Hypothalamus (tissue), 51 donors: Measurements from ENCODE around the gene ME1.
A peak's percentile ranks its signal among the peaks of the same experiment; 100 is the strongest.
"Not testable (repeated sequence)": the region's sequence is repeated elsewhere in the genome, so short reads cannot be mapped to it uniquely, and the experiment has no call there.

Source experiments
- DNase-seq, 51 donors: peaks; one replicate each; lab custom pipeline; 2025; lab: John Stamatoyannopoulos, UW

Gene ME1

DNA sequence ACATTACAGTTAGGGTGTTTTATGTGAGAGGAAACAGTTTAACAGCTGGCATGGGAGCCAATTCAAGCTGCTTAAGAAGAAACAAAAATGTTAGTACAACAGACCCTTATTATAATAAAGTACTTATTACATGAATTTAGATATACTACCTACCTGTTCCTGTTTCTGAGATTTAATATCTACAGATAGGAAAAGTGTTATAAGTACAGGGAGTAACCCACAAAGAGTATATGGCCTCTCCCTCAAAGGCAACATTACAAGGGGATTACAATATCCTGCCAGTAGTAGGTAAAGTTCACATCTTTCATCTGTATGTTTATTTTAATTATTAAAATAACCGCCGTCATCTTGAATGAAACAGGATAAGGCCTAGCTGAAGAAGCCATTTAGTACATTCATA lies 1.8 kb upstream of the ME1 start:
- no peak for DNase-seq

DNA sequence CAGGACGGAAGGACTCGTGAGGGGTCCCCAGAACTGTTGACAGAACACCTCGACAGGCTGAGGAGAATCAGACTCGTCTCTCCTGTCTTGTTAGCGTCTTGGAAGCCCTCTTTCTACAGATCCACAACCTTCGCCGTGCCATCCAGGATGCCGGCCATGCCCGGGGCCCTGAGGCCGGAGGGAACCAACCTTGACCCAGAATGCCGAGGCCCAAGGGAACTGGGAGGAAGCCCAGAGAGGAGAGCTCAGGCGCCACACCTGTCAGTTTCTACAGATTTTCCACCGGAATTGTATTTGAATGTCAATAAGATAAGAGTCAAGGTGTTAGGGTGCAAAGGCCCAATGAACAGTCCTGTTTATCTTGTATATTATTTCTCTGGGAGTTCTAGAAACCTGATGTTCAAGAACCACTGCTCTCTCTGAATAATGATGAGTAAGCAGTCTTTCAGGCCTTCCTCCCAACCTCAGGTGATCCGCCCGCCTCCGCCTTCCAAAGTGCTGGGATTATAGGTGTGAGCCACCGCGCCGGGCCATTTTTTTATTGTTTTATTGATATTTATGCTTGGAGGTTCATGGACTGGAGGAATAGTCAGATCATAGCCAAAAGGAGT lies 799 bp upstream of the ME1 start:
- DNase-seq = peak in 6 of 51 donors; percentile 14 to 68 (median 46)

DNA sequence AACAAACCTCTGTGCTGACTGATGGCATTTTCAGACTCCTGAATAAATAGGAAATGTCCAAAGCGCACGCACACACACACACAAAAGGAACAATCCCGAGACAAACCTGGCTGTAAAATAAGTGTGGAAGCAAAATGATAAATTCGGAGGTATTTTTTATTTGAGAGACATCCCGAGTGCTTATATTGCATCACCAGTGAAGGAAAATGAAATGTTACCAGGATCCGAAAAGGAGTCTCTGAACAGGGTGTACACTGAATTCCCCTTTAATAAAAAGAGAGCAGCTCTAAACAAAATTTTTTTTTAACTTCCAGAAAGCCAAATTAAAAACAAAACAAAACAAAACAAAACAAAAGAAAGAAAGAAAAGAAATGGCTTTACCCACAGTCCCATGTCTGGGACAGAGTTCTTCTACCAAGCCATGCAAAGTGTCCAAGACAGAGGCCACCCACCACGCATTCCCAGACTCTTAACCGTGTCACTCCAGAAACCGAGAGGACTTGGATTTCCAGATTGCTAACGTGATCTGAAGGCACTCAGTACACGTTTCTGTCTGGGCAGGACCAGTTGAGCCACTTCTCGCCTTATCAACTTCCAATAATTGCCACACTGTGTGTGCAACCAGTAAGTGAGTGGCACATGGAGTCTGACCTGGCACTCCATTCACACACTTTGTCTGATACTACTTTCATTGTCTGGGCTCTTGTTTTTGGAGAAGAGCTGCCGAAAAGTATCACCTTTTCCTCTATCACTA lies 817 bp downstream of the ME1 start:
- peak in 15 of 51 donors; percentile 4 to 63 (median 20) for DNase-seq

DNA sequence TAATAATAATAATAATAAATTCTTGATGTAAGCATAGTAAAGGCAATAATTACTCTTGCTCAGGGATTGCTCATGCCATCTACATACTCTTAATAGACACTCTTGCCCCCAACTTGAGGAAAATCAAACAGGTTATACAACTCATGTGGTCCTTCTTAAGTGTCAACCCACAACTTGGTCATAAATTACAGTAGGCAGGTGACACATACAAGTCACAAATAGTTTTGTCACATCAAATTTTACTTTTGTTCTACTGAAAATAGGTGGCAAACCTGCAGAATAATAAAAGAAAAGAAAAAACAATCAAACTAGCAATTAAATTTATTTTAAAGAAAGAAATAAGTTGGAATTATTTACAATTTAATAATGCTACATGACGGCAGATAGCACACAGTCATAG lies 1.6 kb downstream of the ME1 start:
- no peak for DNase-seq

DNA sequence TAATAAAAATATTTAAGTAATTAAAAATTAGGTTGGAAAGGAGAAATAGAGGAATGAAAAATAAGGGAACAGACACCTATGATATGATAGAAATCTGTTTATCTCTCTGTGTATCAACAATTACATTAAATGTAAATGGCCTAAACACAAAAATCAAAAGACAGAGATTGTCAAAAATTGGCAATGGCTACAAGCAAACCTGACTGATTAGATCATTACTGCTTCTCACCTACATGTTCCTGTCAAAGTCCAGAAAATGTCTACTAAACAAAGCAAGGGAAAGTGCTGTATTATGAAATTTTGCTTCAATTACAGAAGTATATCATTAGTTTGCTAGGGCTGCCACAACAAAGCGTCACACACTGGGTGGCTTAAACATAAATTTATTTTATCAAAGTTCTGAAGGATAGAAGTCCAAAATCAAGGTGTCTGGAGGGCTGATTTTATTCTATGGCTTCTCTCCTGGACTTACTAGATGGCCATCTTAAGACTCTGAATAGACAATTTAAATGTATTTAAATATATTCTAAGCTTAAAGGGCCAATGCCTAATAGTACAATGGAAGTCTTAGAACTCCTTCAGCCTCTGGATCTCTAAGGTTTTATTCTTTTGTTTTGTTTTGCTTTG lies 6.3 kb downstream of the ME1 start:
- DNase-seq = no peak

DNA sequence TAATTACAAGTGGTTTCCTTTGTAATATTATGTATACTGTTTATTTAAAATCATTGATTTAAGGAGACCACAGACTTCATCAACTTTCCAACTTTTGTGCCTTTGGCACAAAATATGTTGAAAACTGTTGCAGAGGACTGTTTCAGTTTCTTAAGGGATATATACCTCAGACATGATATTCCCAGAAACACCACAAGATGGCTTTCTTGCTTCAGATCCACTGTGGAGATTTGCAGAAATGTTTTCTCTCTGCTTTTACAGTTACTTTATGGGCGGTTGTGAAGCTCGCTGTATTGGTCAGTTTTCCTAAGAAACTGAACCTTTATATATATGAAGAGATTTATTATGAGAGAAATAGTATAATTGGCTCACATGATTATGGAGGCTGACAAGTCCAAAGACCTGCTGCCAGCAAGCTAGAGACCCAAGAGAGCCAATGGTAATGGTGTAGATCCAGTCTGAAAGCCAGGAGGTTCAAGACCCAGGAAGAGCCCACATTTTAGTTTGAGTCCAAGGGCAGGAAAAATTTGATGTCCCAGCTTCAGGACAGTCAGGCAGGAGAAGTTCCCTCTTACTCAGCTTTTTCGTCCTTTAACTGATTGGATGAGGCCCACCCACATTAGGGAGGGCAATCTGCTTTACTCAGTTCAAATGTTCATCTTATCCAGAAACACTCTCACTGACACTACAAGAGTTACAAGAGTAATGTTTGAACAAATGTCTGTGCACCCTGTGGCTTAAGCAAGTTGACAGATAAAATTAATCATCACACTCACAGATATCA lies 12.8 kb downstream of the ME1 start:
- peak in 1 of 51 donors; percentile 26 for DNase-seq

DNA sequence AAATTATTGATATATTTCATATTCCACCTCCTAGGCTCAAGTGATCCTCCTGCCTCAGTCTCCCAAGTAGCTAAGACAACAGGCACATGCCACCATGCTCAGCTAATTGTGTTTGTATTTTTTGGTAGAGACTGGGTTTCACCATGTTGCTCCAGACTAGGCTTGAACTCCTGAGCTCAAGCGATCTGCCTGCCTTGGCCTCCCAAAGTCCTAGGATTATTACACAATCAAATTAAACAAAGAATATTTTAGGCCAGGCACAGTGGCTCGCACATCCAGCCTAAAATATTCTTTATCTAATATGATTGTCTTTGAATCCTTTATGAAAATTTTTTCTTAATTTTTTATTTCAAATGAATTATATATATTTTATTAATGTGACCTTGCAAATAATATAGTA lies 17.8 kb downstream of the ME1 start:
- no peak for DNase-seq

DNA sequence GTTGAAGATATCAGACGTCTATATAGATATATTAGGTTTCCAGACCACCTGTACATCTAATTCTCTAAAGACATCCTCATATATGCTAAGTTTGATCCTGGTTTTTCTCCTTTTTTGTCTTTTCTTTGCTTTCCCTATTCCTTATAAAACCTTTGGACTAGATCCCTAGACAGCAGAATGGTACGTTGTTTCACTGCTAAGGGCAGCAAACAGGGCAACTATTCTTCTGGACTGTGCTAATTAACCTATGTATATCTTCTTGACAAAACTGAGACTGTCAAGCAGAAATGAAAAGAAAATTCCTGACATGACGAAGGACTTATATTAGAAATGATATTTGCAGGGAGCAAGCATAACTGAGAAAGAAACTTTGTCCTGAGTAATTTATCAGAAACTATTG lies 19.1 kb downstream of the ME1 start:
- no peak for DNase-seq

DNA sequence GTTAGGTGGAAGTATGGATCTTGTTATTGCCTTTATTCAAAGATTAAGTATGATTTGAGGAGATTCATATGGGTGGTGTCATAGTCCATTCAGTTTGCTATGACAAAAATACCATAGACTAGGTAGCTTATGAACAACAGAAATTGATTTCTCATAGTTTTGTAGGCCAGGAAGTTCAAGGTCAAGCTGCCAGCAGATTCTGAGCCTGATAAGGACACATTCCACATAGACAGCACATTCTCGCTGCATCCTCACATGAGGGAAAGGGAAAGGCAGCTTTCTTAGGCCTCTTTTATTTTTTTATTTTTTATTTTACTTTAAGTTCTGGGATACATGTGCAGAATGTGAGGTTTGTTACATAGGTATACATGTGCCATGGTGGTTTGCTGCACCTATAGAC lies 27.7 kb downstream of the ME1 start:
- no peak for DNase-seq

DNA sequence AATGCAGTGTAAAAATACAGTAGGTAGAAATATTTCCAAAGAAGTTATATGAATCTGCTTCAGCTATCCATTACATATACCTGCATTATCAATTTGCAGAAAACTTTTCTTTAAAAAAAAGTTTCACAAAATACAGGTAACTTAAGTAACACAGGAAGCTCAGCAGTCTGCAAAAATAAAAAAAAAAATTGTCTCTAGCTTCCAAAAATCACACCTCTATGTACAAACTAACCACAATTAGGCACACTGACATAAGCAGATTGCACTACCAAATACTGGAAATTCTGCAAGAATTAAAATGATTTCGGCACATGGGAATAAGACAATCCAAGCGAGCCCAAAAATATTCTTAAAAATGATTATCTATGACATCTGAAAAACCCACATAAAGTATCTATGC lies 41.2 kb downstream of the ME1 start:
- no peak for DNase-seq

DNA sequence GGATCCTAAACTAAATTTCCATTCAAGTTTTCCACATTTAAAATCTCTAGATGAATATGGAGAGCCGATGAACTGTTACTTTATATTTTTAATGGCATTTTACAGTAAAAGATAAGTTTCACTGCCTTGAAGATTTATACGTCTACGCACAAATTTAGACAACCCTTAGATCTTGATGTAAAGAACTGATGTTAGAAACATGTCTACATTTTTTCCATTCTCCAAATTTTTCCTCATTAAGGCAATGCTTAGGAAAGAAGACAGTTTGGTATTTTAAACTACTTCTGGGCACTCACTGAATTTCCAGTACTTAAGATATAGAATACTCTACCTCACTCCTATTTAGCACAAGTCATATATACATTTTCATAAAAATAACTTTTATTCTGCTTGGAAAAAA lies 45.4 kb downstream of the ME1 start:
- DNase-seq = no peak

DNA sequence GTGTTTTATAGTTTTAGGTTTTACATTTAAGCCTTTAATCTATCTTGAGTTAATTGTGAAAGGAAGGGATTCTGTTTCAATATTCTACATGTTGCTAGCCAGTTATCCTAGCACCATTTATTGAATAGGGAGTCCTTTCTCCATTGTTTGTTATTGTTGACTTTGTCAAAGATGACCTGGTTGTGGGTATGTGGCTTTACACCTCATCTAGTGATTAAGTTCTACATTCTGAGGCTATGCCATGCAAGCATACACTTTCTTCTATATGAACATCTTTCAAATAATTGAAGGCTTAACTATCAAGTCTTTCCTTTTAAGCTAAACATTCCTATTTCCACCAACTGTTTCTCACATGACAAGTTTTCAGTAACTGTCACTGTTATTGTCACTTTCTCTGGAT lies 46.1 kb downstream of the ME1 start:
- DNase-seq = no peak

DNA sequence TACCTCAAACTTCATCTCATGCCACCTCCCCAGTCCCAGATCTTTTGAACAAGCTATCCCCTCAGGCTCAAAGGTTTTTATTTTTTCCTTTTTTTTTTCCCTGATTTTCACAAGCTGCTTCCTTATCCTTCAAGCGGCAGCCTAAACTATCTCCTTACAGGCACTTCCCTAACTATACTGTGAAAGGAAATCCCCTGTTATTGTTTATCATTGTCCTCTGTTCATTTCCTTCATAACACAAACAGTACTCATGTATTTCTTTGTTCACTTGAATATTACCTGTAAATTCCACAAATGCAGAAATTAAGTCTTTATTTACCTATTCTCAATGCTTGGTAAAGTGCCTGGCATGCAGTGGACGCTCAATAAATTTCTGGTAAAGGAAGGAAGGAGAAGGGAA lies 48.9 kb downstream of the ME1 start:
- DNase-seq = no peak

DNA sequence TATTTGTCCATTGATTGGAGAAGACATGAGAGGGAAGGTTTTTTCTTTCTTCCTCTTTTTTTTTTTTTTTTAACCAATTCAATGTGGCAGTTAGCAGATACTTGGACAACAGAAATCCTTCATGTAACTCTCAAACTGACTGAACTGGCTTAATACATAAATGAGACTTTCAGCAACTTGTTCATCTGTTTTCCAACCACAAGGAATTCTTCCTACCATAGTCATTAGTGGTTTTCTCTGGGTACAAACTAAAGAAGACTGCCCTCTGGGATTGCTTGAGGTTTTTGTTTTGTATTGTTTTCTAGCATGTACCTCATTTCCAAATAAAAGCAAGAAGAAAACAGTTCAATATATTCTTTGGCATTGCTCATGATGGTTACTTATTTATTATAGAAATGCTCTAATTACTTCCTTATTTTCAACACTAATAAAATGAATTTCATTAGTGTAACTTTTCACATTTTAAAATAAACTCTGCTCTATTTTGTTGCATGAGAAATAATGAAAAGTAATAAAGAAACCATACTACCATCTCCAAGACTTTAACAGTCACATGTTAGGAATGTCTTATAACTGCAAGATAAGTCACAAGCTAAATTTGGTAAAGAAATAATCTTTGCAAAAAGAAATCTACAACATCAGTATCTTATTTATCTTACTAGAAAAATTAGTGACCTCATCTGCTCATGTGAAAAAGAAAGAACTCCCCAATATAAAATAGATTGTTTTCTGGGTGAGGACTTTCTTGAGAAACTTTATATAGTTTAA lies 52.0 kb downstream of the ME1 start:
- DNase-seq = no peak

DNA sequence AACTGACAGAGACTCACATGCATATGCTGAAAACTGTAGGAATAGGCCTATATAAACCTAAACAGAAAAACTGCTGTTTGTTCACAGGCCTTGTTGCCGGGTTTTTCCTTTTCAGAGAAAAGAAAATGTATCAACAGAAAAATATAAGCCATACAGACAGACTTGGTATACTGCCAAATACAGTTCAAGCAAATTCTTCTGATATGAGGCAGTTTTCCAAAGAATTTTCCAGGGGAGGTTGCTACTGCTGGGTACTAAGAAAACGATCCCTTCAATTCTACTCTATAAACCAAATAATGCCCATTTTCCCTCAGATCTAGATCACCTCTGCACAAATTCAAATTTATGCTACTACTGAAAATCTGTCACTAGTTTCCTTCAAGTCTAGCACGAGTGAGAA lies 59.4 kb downstream of the ME1 start:
- DNase-seq = no peak

DNA sequence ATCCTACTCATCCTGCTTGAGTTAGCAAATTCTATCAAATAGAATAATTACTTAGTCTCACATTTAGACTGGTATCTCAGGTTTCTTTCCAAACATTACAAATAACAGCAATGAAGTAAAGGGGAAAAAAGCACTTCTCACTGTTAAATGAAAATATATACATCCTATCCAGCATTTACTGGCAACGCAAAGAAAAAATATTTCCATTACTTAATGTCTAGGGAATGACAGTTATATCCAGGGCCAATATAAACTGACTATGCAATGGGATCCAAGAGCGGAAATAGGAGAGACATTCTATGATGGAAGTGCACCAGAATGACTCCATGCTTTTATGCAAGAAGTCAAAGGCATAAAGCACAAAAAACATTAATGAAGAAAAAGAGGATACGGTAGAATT lies 60.3 kb downstream of the ME1 start:
- no peak for DNase-seq

DNA sequence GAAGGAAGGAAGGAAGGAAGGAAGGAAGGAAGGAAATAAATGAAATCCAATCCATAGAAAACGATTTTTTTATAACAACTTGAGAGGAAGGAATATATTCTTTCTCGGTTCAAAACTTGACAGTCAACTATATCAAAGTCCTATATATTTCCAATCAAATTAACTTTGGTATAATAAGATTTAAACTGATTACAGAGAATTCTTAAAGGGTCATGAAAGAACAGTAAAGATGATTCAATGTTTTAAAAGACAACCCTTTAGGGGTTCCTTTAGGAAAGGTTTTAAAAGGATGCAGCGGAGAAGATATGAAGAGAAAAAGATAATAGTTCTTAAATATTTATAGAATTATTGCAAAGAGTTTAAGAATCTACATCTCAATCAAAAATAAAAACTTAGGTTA lies 61.2 kb downstream of the ME1 start:
- no peak for DNase-seq

DNA sequence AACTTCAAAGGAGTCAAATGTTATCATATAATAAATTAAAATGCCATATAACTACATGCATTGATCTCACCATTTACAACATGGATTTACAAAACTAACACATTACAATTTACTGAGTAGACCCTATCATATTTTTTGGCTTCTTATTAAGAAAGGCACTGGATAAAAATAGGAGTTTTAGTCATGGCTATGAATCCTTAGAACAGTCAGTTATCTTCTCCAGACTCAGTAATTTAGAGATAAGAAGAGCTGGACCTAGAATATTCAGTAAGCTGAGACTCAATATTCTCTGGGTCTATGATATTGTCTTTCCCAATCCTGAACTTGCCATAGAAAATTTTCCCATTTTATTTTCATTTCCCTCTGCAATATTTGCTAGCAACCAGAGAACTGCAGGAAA lies 62.3 kb downstream of the ME1 start:
- DNase-seq = no peak

DNA sequence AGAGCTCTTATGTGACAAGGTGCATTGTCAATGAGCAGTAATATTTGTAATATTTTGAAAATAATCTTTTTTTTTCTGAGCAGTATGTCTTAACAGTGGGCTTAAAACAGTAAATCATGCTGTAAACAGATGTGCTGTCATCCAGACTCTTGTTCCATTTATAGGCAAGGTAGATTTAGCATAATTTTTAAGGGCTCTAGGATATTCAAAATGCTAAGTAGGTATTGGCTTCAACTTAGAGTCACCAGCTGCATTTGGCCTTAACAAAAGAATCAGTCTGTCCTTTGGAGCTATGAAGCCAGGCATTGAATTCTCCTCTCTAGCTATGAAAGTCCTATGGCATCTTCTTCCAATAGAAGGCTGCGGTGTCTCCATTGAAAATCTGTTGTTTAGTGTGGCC lies 63.7 kb downstream of the ME1 start:
- DNase-seq = no peak

DNA sequence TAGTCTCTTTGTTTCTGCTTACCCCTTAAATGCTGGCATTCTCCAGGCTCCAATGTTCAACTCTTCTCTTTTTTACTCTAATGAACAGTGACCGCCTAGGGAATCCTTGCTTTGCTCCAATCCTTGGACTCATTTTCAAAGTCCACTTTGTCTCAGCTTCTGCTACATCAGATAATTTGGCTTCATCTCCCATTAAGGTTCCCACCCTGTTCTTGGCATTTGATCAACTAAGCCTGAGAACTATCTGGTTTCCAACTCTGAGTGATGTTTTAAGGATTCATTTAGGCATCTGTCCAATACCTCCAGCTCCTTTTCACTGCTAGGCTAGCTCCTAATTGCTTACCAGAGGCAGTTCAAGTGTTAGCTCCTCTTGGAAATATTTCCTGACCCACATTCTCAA lies 64.9 kb downstream of the ME1 start:
- peak in 4 of 51 donors; percentile 11 to 44 (median 14) for DNase-seq

DNA sequence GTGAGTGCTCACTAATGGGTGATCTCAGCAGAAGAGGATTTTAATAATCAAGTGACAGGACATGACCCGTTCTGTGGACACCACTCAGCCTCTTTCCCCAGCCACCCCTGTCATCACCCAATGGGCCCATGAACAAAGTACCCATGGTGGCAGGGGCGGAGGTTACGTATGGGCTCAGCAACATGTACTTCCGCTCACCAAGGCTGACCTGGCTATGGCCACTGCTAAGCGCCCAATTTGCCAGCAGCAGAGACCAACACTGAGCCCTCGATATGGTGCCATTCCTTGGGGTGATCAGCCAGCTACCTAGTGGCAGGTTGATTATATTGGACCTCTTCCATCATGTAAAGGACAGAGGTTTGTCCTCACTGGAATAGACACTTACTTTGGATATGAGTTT lies 68.5 kb downstream of the ME1 start:
- DNase-seq = not testable (repeated sequence)
